DMS 273 treated with DMSO at 0.1 percent for 48 hours (cell line): ENCODE measurements around the gene TSTD2.

Source experiments
- DNase-seq: peaks from one replicate; lab custom pipeline; 2025; lab: John Stamatoyannopoulos, UW

Gene TSTD2

DNA sequence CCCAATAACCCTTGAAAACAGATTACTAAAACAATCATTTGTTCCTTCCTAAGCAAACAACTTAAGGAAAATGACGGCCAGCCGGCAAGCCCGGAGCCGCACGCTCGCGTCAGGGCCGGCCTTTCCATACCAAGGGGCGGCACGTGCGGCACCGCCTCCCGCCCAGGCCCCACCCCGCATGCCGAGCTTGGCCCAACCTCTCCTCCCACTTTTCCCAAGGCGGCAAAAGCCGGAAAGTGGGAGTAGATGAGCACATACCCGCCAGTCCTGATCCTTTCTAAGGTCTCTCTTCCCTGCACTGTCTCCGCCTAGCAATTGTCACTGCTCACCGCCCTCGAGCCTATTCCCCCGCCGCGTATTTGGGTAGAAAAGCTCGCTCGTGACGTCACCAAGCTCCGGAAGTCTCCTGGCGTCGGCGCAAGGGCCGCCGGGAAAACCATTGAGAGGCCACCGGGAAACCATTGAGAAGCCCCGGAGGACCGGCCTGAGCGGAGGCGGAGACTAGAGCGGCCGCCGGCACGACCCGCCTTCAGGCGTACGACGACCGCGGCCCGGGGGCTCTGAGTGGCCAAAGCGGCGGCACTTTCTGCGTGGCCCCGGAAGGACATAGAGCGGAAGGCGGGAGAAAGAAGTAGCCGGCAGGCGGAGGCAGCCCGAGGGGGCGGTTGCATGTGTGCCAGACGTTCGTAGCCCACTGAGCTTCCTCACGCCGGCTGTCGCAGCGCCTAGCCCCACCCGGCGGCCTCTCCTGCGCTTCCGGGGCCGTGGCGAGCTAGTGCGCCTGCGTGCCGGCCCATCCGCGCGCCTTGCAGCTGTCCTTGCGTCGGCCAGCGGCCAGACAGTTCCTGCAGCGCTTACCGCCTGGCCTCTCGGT lies at the start of gene TSTD2, which contains the start of gene NCBP1:
Gene TSTD2 (minus strand): TSS at position 384 of the 874 bp plus-strand sequence. CDS start 5,806 bp downstream, outside the sequence.
Gene NCBP1 (plus strand): TSS at position 837 of the 874 bp plus-strand sequence. CDS start 61 bp downstream, outside the sequence.
- DNase-seq = peak; percentile 94

DNA sequence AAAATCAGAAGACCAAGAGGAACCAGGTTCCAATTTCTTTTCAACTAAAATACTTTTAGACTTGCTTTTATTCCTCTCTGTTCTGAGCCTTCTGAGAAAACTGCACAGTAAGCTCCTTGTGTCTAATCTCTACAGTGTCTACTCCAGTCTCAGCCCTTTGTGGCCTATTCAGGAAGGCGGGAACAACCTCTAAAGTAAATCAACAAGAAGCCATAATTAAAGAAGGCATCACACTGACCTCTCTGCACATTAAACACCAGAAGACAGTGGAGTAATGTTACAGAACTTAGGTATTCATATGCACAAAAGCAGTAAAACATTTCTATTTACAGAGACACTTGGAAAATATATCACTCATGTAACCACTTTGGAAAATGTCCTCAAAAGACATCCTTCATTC lies 49.1 kb upstream of the TSTD2 start:
- no peak for DNase-seq

- DNase-seq = no peak
These were observed 42.5 kb upstream of the TSTD2 start for GRCh38 chr9:97675655-97676054.

DNA sequence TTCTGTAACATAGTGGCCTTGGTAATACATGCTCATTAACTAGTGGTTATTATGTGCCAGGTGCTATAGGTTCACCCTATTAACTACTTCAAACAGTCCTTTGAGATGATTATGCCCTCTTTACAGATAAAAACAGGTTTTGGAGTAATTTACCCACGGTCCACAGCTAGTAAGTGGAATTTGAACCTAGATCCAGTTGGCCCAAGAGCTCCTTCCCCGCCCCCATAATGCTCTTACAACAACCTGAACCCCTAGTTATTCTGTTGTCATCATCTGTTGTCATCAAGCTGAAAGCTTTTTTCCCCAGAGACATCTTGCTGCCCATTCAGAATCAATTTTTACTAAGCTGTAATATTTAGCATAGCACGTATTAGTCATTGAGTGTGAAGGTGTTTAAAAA lies 40.8 kb upstream of the TSTD2 start:
- no peak for DNase-seq

- no peak for DNase-seq
These were observed 39.2 kb upstream of the TSTD2 start for GRCh38 chr9:97672403-97672802.

- no peak for DNase-seq
These were observed 37.4 kb upstream of the TSTD2 start for GRCh38 chr9:97670586-97670985.

GRCh38 chr9:97668485-97668884 lies 35.3 kb upstream of the TSTD2 start:
- no peak for DNase-seq

- DNase-seq = no peak
These were observed 33.9 kb upstream of the TSTD2 start for GRCh38 chr9:97666907-97667686.

- DNase-seq = no peak
These were observed 32.6 kb upstream of the TSTD2 start for GRCh38 chr9:97665742-97666141.

- no peak for DNase-seq
These were observed 27.7 kb upstream of the TSTD2 start for GRCh38 chr9:97660847-97661246.

DNA sequence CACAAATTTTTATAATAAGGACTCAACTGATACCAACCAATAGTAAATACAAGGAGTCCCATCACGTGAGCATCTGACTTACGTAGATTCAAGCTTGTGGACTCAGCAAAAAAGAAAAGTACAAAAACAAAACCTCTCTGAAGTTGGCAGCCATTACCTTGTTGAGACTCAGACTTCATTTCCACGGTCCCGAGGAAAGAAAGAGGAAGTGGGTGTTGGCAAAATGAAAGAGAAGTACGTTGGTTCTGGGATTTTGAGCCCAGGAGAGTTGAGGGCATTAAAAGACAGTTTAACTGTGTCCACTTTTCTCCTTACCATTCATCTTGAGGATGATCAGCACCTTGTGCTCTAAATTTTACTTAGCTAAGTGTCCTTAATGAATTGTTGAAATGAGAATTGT lies 27.2 kb upstream of the TSTD2 start:
- DNase-seq = no peak

DNA sequence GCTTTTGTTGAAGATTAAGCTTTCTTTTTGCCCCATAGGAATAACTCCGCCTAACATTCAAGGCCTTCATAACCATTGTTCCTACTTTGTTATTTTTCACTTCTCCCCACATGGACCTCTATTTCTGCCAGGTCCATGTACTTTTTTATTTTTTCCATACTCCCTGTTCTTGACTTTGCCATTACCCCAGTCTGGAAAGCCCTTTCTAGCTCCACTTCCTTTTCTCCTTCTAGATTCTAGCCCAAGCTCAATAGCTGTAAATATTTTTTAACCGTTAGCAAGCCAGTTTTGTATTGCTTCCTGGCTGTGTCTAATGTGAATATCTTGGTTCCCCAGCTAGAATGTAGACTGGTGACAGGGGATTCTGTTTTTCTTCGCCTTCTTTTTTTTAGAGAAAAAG lies 26.6 kb upstream of the TSTD2 start:
- DNase-seq = no peak

- no peak for DNase-seq
These were observed 25.5 kb upstream of the TSTD2 start for GRCh38 chr9:97658707-97659106.

GRCh38 chr9:97651646-97652045 lies 18.5 kb upstream of the TSTD2 start:
- DNase-seq = no peak

- no peak for DNase-seq
These were observed 14.8 kb upstream of the TSTD2 start for GRCh38 chr9:97647996-97648395.

GRCh38 chr9:97645720-97646119 lies 12.6 kb upstream of the TSTD2 start:
- DNase-seq = no peak

DNA sequence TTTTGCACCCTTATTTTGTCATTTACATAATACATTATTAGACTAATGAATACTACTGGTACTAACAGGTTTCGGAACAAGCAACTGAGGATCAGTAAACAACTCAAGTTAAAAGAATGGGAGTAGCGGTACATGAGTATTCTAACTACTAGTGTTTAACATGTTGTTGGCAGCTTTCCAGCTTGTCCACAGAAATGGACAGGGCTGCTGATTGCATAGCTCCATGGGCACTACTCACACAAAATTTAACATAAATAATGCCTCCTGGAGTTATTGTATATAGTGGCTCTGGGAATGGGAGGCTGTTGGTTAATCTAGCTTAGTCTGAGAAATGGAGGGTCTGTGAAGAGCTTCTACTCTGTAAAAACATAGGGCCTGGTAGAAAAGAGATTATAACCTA lies 7.2 kb upstream of the TSTD2 start:
- no peak for DNase-seq

GRCh38 chr9:97638666-97639065 lies 5.5 kb upstream of the TSTD2 start:
- DNase-seq = no peak

DNA sequence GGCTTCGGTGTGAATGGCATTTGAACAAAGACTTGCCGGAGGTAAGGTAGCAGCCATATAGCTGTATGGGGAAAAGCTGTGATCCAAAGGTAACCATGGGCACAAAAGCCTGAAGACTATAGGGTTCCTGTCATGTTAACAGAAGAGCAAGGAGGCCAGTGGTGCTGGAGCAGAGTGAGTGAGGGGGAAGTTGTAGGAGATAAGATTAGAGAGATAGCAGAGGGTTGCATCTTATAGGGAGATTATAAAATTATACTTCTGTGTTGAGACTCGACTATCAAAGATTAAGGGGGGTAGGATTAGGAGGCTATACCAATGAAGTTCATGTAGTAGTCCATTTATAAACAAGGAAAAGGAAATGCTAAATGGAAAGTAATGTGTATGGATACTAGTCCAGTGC lies 3.7 kb upstream of the TSTD2 start:
- DNase-seq = no peak

GRCh38 chr9:97635026-97635425 lies 1.9 kb upstream of the TSTD2 start:
- no peak for DNase-seq

GRCh38 chr9:97633859-97634490 lies 807 bp upstream of the TSTD2 start:
- DNase-seq = no peak

GRCh38 chr9:97632248-97632984 lies 752 bp downstream of the TSTD2 start:
- DNase-seq = peak; percentile 67
